Measurements from ENCODE around the gene LDLRAD4. TPM values are rescaled to one million over a fixed set of nuclear protein-coding genes. Genes with fewer than 3 reads are reported as not detected.

LDLRAD4 gene
- total RNA-seq, 1 experiment from 2014 or later: 1.7 TPM

DNA sequence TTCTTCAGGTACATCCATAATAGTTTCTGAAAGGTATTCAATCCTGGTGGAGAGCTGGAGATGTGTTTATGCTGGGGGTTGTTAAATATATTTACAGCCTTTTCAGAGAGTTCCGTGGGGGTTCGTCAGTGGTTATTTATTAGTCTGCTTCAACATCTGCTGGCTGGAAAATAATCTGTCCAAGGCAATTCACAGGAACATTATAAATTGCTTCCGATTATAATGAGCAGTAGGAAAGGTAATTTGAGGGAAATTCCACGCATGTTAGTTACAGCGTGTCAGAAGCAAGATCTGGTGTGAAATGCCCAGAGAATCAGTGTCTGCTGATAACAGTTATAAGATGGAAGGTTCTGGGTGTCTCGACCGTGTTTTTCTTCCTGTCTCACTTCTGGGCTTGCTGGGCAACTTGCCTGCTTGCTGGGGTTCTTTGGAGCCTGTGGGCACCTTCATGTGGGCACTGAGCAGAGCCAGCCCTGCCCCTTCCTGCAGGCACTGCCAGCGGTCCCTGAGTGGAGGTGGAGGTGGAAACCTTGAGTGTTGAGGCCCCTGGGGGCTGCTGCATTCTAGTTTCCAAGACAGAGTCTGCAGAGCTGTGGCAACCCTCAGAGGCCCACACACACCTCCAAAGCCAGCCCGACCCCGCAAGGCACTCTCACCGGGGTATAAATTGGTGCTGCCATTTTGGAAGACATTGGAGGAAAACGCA lies 322.1 kb downstream of the LDLRAD4 start:
- Histone ChIP-seq H3K27me3 (ENCODE audit: insufficient read depth, low read depth) (peaks cover 97% of the 10 kb centered on the region), H3K36me3 (ENCODE audit: low read depth) (no peaks in the 10 kb centered on the region), H3K9me3 (ENCODE audit: insufficient read depth, low read depth) (0 out of 2 replicates have a peak, but pooled peaks cover 5% of the 10 kb centered on the region), H3K27ac (no peak overlapping the region), H3K4me2 (no peak overlapping the region), H3F3A (ENCODE audit: insufficient read depth, low read depth) (no peaks in the 10 kb centered on the region), H3K4me1 (replicated peaks; ENCODE audit: insufficient read depth) (no peaks in the 10 kb centered on the region), H3K79me2 (ENCODE audit: low read depth) (no peaks in the 10 kb centered on the region), H2AFZ (no peak overlapping the region), H3K4me3 (no peak overlapping the region), H4K20me1 (ENCODE audit: insufficient read depth) (no peaks in the 10 kb centered on the region), H3K9me2 (ENCODE audit: insufficient read depth) (no peaks in the 10 kb centered on the region)
- TF ChIP-seq EZH2 (IDR thresholded peaks at IDR 0.05; ENCODE audit: low read depth): no peak
- TF ChIP-seq, protein P1, sequence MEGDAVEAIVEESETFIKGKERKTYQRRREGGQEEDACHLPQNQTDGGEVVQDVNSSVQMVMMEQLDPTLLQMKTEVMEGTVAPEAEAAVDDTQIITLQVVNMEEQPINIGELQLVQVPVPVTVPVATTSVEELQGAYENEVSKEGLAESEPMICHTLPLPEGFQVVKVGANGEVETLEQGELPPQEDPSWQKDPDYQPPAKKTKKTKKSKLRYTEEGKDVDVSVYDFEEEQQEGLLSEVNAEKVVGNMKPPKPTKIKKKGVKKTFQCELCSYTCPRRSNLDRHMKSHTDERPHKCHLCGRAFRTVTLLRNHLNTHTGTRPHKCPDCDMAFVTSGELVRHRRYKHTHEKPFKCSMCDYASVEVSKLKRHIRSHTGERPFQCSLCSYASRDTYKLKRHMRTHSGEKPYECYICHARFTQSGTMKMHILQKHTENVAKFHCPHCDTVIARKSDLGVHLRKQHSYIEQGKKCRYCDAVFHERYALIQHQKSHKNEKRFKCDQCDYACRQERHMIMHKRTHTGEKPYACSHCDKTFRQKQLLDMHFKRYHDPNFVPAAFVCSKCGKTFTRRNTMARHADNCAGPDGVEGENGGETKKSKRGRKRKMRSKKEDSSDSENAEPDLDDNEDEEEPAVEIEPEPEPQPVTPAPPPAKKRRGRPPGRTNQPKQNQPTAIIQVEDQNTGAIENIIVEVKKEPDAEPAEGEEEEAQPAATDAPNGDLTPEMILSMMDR (conservative IDR thresholded peaks at IDR 0.05): no peak
- ChIA-PET POLR2A (ENCODE audit: unreplicated experiment) (no interaction called here), CTCF (interaction anchor here (0.5 kb wide), 1 partner anchor 106 kb away, joined by 3 read pairs; no protein-coding TSS in a partner anchor)
- no peak for DNase-seq
- no TSS peak for BruUV-seq (replicated peaks)
- intact Hi-C loops (cut with micrococcal nuclease; ENCODE audit: unreplicated experiment): no loop called here

DNA sequence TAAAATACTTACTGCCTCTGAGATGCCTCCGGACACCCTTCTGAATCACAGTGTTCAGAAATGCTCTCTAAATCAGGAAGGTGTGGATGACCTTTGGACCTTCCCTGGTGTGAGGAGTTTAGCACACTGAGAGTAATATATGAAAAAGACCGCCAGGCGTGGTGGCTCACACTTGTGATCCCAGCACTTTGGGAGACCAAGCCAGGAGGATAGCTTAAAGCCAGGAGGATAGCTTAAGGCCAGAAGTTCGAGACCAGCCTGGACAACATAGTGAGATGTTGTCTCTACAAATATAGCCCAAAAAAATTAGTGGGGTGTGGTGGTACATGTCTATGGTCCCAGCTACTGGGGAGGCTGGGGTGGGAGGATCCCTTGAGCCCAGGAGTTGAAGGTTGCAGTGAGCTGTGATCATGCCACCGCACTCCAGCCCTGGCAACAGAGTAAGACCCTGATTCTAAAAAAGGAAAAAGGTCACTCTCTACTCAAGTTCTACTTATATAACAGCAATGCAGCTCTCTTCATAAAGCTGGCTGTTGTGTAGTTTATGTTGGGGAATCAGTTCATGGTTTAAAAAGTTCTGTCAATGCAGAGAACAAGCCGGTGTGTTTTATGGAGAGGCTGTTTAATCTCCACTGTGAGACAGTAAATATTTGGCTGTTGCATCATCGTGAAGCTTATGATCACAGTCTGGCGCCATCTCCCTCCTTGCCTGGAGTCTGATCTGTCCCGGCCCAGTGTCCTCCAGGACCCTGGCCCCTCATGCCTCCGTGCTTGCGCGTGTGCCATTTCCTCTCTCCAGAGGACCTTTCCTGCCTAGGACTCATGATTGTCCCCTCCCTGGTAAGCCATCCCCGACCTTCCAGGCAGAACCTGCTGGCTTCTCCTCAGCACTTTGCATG lies 323.3 kb downstream of the LDLRAD4 start:
- CTCF ChIA-PET: no interaction called here

DNA sequence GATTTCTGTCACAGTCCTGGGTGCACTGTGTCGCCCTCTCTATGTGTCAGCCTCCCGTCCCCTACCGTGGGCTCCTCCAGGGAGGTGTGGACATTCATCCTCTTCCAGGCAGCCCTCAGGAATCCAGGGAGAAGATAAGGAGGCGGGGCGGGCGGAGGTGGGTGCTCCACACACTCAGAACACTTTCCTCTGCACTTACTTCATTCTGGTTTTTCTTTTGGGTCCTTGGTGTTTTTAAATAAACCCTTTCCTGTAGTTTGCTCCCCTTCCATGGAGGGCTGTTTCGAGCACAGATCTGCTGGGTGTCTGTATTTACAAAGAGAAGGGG lies 323.9 kb downstream of the LDLRAD4 start:
- no peak overlapping the region for H3K4me2 ChIP-seq
- no peak for DNase-seq
- peaks cover 98% of the 10 kb centered on the region for H3K27me3 ChIP-seq (ENCODE audit: insufficient read depth, low read depth)
- TF ChIP-seq, protein P1 (conservative IDR thresholded peaks at IDR 0.05): no peak
- no peak for TF ChIP-seq EZH2 (IDR thresholded peaks at IDR 0.05; ENCODE audit: low read depth)
- H3K79me2 ChIP-seq (ENCODE audit: low read depth): no peaks in the 10 kb centered on the region
- H3K36me3 ChIP-seq (ENCODE audit: low read depth): no peaks in the 10 kb centered on the region
- H3K4me3 ChIP-seq: no peak overlapping the region
- no peak overlapping the region for H2AFZ ChIP-seq
- POLR2A ChIA-PET (ENCODE audit: unreplicated experiment): no interaction called here
- BruUV-seq (replicated peaks): no TSS peak
- no peaks in the 10 kb centered on the region for H3F3A ChIP-seq (ENCODE audit: insufficient read depth, low read depth)
- no peak overlapping the region for H3K27ac ChIP-seq
- intact Hi-C loops (cut with micrococcal nuclease; ENCODE audit: unreplicated experiment): no loop called here
- no peaks in the 10 kb centered on the region for H3K9me2 ChIP-seq (ENCODE audit: insufficient read depth)
- H4K20me1 ChIP-seq (ENCODE audit: insufficient read depth): no peaks in the 10 kb centered on the region
- H3K4me1 ChIP-seq (replicated peaks; ENCODE audit: insufficient read depth): no peaks in the 10 kb centered on the region
- CTCF ChIA-PET: no interaction called here
- H3K9me3 ChIP-seq (ENCODE audit: insufficient read depth, low read depth): 0 out of 2 replicates have a peak, but pooled peaks cover 5% of the 10 kb centered on the region

More for the DNA sequence above, 323.3 kb downstream of the LDLRAD4 start:
- no peak overlapping the region for H2AFZ ChIP-seq
- 0 out of 2 replicates have a peak, but pooled peaks cover 5% of the 10 kb centered on the region for H3K9me3 ChIP-seq (ENCODE audit: insufficient read depth, low read depth)
- no peak for DNase-seq
- H4K20me1 ChIP-seq (ENCODE audit: insufficient read depth): no peaks in the 10 kb centered on the region
- H3K27ac ChIP-seq: no peak overlapping the region
- no peaks in the 10 kb centered on the region for H3K4me1 ChIP-seq (replicated peaks; ENCODE audit: insufficient read depth)
- H3K4me3 ChIP-seq: no peak overlapping the region
- H3K4me2 ChIP-seq: no peak overlapping the region
- H3K36me3 ChIP-seq (ENCODE audit: low read depth): no peaks in the 10 kb centered on the region
- BruUV-seq (replicated peaks): no TSS peak
- peaks cover 98% of the 10 kb centered on the region for H3K27me3 ChIP-seq (ENCODE audit: insufficient read depth, low read depth)
- H3F3A ChIP-seq (ENCODE audit: insufficient read depth, low read depth): no peaks in the 10 kb centered on the region
- POLR2A ChIA-PET (ENCODE audit: unreplicated experiment): no interaction called here
- intact Hi-C loops (cut with micrococcal nuclease; ENCODE audit: unreplicated experiment): no loop called here
- no peaks in the 10 kb centered on the region for H3K9me2 ChIP-seq (ENCODE audit: insufficient read depth)
- no peaks in the 10 kb centered on the region for H3K79me2 ChIP-seq (ENCODE audit: low read depth)
- TF ChIP-seq, protein P1 (conservative IDR thresholded peaks at IDR 0.05): no peak
- no peak for TF ChIP-seq EZH2 (IDR thresholded peaks at IDR 0.05; ENCODE audit: low read depth)

All from PC-9 (cell line).